Measurements from ENCODE around the gene GUK1.
"Not testable (repeated sequence)": the region's sequence is repeated elsewhere in the genome, so short reads cannot be mapped to it uniquely, and the experiment has no call there.

The GUK1 gene

GRCh38 chr1:228182296-228183030 lies 42.4 kb downstream of the GUK1 start:
- no peaks in the 10 kb centered on the region for H3K9me3 ChIP-seq (ENCODE audit: control insufficient read depth, insufficient read depth, low read depth, low read length)
- H3K4me3 ChIP-seq (ENCODE audit: low read depth, low read length): no peak overlapping the region
- H3K27me3 ChIP-seq (ENCODE audit: control insufficient read depth, insufficient read depth, low read length): no peaks in the 10 kb centered on the region
- H3K36me3 ChIP-seq (ENCODE audit: control insufficient read depth, insufficient read depth, low read length): no peaks in the 10 kb centered on the region
- H3K27ac ChIP-seq (ENCODE audit: low read depth, low read length): no peak overlapping the region
- no peaks in the 10 kb centered on the region for H3K4me1 ChIP-seq (ENCODE audit: control insufficient read depth, insufficient read depth, low read length)
- no peak overlapping the region for H3K9ac ChIP-seq (ENCODE audit: low read length)

- Histone ChIP-seq H3K4me3 (ENCODE audit: low read depth, low read length) (no peak overlapping the region), H3K27me3 (ENCODE audit: control insufficient read depth, insufficient read depth, low read length) (no peaks in the 10 kb centered on the region), H3K36me3 (ENCODE audit: control insufficient read depth, insufficient read depth, low read length) (no peaks in the 10 kb centered on the region), H3K4me1 (ENCODE audit: control insufficient read depth, insufficient read depth, low read length) (no peaks in the 10 kb centered on the region), H3K27ac (ENCODE audit: low read depth, low read length) (no peak overlapping the region), H3K9me3 (ENCODE audit: control insufficient read depth, insufficient read depth, low read depth, low read length) (no peaks in the 10 kb centered on the region), H3K9ac (ENCODE audit: low read length) (no peak overlapping the region)
These were observed 44.1 kb downstream of the GUK1 start for GRCh38 chr1:228184152-228184551.

- H3K36me3 ChIP-seq (ENCODE audit: control insufficient read depth, insufficient read depth, low read length): no peaks in the 10 kb centered on the region
- H3K4me1 ChIP-seq (ENCODE audit: control insufficient read depth, insufficient read depth, low read length): no peaks in the 10 kb centered on the region
- no peak overlapping the region for H3K4me3 ChIP-seq (ENCODE audit: low read depth, low read length)
- no peak overlapping the region for H3K9ac ChIP-seq (ENCODE audit: low read length)
- H3K27me3 ChIP-seq (ENCODE audit: control insufficient read depth, insufficient read depth, low read length): no peaks in the 10 kb centered on the region
- H3K27ac ChIP-seq (ENCODE audit: low read depth, low read length): no peak overlapping the region
- no peaks in the 10 kb centered on the region for H3K9me3 ChIP-seq (ENCODE audit: control insufficient read depth, insufficient read depth, low read depth, low read length)
These were observed 45.5 kb downstream of the GUK1 start for GRCh38 chr1:228185641-228185965.

DNA sequence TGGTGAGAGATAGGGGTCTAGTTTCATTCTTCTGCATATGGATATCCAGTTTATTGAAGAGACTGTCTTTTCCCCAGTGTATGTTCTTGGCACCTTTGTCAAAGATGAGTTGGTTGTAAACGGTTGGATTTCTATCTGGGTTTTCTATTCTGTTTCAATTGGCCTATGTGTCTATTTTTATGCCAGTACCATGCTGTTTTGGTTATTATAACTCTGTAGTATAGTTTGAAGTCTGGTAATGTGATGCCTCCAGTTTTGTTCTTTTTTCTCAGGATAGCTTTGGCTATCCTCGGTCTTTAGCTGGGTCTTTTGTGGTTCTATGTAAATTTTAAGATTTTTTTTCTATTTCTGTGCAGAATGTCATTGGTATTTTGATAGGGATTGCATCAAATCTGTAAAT lies 48.2 kb downstream of the GUK1 start:
- not testable (repeated sequence) for H3K36me3 ChIP-seq (ENCODE audit: control insufficient read depth, insufficient read depth, low read length); H3K9me3 ChIP-seq (ENCODE audit: control insufficient read depth, insufficient read depth, low read depth, low read length); H3K4me1 ChIP-seq (ENCODE audit: control insufficient read depth, insufficient read depth, low read length); H3K27ac ChIP-seq (ENCODE audit: low read depth, low read length); H3K9ac ChIP-seq (ENCODE audit: low read length); H3K27me3 ChIP-seq (ENCODE audit: control insufficient read depth, insufficient read depth, low read length); H3K4me3 ChIP-seq (ENCODE audit: low read depth, low read length)

- Histone ChIP-seq H3K36me3 (ENCODE audit: control insufficient read depth, insufficient read depth, low read length) (no peaks in the 10 kb centered on the region), H3K27me3 (ENCODE audit: control insufficient read depth, insufficient read depth, low read length) (no peaks in the 10 kb centered on the region), H3K9me3 (ENCODE audit: control insufficient read depth, insufficient read depth, low read depth, low read length) (no peaks in the 10 kb centered on the region), H3K4me3 (ENCODE audit: low read depth, low read length) (no peak overlapping the region), H3K4me1 (ENCODE audit: control insufficient read depth, insufficient read depth, low read length) (no peaks in the 10 kb centered on the region), H3K27ac (ENCODE audit: low read depth, low read length) (no peak overlapping the region), H3K9ac (ENCODE audit: low read length) (no peak overlapping the region)
These were observed 50.1 kb downstream of the GUK1 start for GRCh38 chr1:228190182-228190581.

DNA sequence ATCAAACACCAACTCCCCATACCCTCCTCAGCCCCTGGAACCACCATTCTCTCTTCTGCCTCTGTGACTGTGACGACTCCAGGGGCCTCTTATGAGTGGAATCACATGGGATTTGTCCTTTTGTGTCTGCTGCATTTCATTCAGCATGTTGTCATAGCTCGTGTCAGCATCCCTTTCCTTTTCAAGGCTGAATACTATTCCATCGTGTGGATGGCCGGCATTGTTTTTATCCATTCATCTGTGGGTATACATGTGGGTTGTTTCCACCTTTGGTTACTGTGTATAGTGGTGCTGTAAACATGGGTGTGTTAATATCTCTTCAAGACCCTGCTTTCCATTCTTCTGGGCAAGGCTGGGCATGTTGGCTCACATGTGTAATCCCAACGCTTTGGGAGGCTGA lies 50.7 kb downstream of the GUK1 start:
- H3K9ac ChIP-seq (ENCODE audit: low read length): no peak overlapping the region

DNA sequence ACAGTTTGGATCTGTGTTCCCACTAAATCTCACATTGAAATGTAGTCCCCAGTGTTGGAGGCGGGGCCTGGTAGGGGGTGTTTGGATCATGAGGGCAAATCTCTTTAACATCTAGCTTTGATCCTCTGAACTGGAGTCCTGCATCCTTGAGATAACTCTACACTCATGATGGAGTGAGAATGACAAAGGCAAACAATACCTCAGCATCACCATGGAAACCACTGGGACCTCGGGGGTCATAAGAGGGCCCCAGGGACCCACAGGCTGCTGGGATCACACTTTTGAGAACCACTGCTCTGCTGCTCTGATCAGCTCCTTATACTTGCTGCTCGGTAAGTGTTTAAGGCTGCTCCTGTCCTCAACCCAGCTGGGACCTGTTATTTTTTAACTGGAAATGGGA lies 54.4 kb downstream of the GUK1 start:
- H3K27ac ChIP-seq (ENCODE audit: low read depth, low read length): no peak overlapping the region
- H3K4me3 ChIP-seq (ENCODE audit: low read depth, low read length): no peak overlapping the region
- H3K9ac ChIP-seq (ENCODE audit: low read length): no peak overlapping the region
- H3K4me1 ChIP-seq (ENCODE audit: control insufficient read depth, insufficient read depth, low read length): no peaks in the 10 kb centered on the region
- H3K9me3 ChIP-seq (ENCODE audit: control insufficient read depth, insufficient read depth, low read depth, low read length): peaks cover 15% of the 10 kb centered on the region
- H3K36me3 ChIP-seq (ENCODE audit: control insufficient read depth, insufficient read depth, low read length): no peaks in the 10 kb centered on the region
- no peaks in the 10 kb centered on the region for H3K27me3 ChIP-seq (ENCODE audit: control insufficient read depth, insufficient read depth, low read length)

More for the DNA sequence above, 50.7 kb downstream of the GUK1 start:
- H3K36me3 ChIP-seq (ENCODE audit: control insufficient read depth, insufficient read depth, low read length): no peaks in the 10 kb centered on the region
- H3K4me1 ChIP-seq (ENCODE audit: control insufficient read depth, insufficient read depth, low read length): no peaks in the 10 kb centered on the region
- no peak overlapping the region for H3K27ac ChIP-seq (ENCODE audit: low read depth, low read length)
- no peaks in the 10 kb centered on the region for H3K9me3 ChIP-seq (ENCODE audit: control insufficient read depth, insufficient read depth, low read depth, low read length)
- no peaks in the 10 kb centered on the region for H3K27me3 ChIP-seq (ENCODE audit: control insufficient read depth, insufficient read depth, low read length)
- H3K4me3 ChIP-seq (ENCODE audit: low read depth, low read length): no peak overlapping the region

GRCh38 chr1:228194921-228195812 lies 55.1 kb downstream of the GUK1 start:
- Histone ChIP-seq H3K36me3 (ENCODE audit: control insufficient read depth, insufficient read depth, low read length) (no peaks in the 10 kb centered on the region), H3K9me3 (ENCODE audit: control insufficient read depth, insufficient read depth, low read depth, low read length) (peaks cover 21% of the 10 kb centered on the region), H3K27ac (ENCODE audit: low read depth, low read length) (no peak overlapping the region), H3K27me3 (ENCODE audit: control insufficient read depth, insufficient read depth, low read length) (no peaks in the 10 kb centered on the region), H3K4me1 (ENCODE audit: control insufficient read depth, insufficient read depth, low read length) (no peaks in the 10 kb centered on the region), H3K4me3 (ENCODE audit: low read depth, low read length) (no peak overlapping the region), H3K9ac (ENCODE audit: low read length) (no peak overlapping the region)

GRCh38 chr1:228197555-228198147 lies 57.6 kb downstream of the GUK1 start:
- no peaks in the 10 kb centered on the region for H3K4me1 ChIP-seq (ENCODE audit: control insufficient read depth, insufficient read depth, low read length)
- H3K27ac ChIP-seq (ENCODE audit: low read depth, low read length): no peak overlapping the region
- no peaks in the 10 kb centered on the region for H3K27me3 ChIP-seq (ENCODE audit: control insufficient read depth, insufficient read depth, low read length)
- peaks cover 21% of the 10 kb centered on the region for H3K9me3 ChIP-seq (ENCODE audit: control insufficient read depth, insufficient read depth, low read depth, low read length)
- no peak overlapping the region for H3K4me3 ChIP-seq (ENCODE audit: low read depth, low read length)
- H3K9ac ChIP-seq (ENCODE audit: low read length): no peak overlapping the region
- H3K36me3 ChIP-seq (ENCODE audit: control insufficient read depth, insufficient read depth, low read length): no peaks in the 10 kb centered on the region
